NAMALWA (cell line): ENCODE results near the gene GPC2.

Experiments used
- DNase-seq: peaks from one replicate; pipeline ENCODE4 v3.0.0-alpha.2; 2015; ENCODE audit warnings: low spot score

Gene GPC2

GRCh38 chr7:100169147-100169850, 7.9 kb downstream of the GPC2 start:
- peak; percentile 51 for DNase-seq

- DNase-seq, result no peak
Observed at GRCh38 chr7:100167912-100168323, 9.3 kb downstream of the GPC2 start.

- no peak for DNase-seq
Observed at GRCh38 chr7:100166970-100167911, 9.9 kb downstream of the GPC2 start.

GRCh38 chr7:100166317-100166940, 10.8 kb downstream of the GPC2 start:
- DNase-seq, result no peak

GRCh38 chr7:100163871-100164270, 13.3 kb downstream of the GPC2 start:
- no peak for DNase-seq

- no peak for DNase-seq
Observed at GRCh38 chr7:100163006-100163531, 14.1 kb downstream of the GPC2 start.

- DNase-seq, result no peak
Observed at GRCh38 chr7:100160067-100160466, 17.1 kb downstream of the GPC2 start.

- no peak for DNase-seq
Observed at GRCh38 chr7:100159099-100159623, 18.0 kb downstream of the GPC2 start.

GRCh38 chr7:100158229-100159098, 18.7 kb downstream of the GPC2 start, which contains the start of gene TRAPPC14:
TSS of gene TRAPPC14 (minus strand) at chr7:100158723. CDS start at chr7:100158499, 224 bp downstream.
- peak; percentile 92 for DNase-seq

GRCh38 chr7:100157334-100158228, 19.6 kb downstream of the GPC2 start:
- DNase-seq, result no peak

- DNase-seq, result no peak
Observed at GRCh38 chr7:100157069-100157333, 20.2 kb downstream of the GPC2 start.

- DNase-seq, result peak; percentile 66
Observed at GRCh38 chr7:100156331-100157068, 20.7 kb downstream of the GPC2 start.

GRCh38 chr7:100155553-100156317, 21.4 kb downstream of the GPC2 start:
- DNase-seq, result peak; percentile 23

- no peak for DNase-seq
Observed at GRCh38 chr7:100154651-100155491, 22.3 kb downstream of the GPC2 start.

GRCh38 chr7:100153708-100154535, 23.3 kb downstream of the GPC2 start:
- no peak for DNase-seq

GRCh38 chr7:100152937-100153666, 24.1 kb downstream of the GPC2 start:
- DNase-seq, result no peak
